ENCODE data around the gene GNG12. TPM values are rescaled to one million over a fixed set of nuclear protein-coding genes. Genes with fewer than 3 reads are reported as not detected.

Gene GNG12
- total RNA-seq, 2 donors from 2014 or later: 49.4 to 61.5 TPM

- H3K36me3 ChIP-seq: no peaks in the 10 kb centered on the region
- H3K4me1 ChIP-seq (replicated peaks): no peaks in the 10 kb centered on the region
- no peak overlapping the region for H3K4me3 ChIP-seq
- no peaks in the 10 kb centered on the region for H3K9me3 ChIP-seq
- no peaks in the 10 kb centered on the region for H3K27me3 ChIP-seq (replicated peaks; ENCODE audit: insufficient read depth)
- no peak overlapping the region for H3K27ac ChIP-seq
- no peak for DNase-seq (ENCODE audit: low spot score)
- intact Hi-C loops (cut with DNase I): loop anchor here (5.0 to 10.0 kb wide), 4 partner anchors 63 to 152 kb away; partner anchors contain the start of gene GNG12
- TF ChIP-seq POLR2AphosphoS5 (IDR thresholded peaks at IDR 0.05) (no peak), CTCF (IDR thresholded peaks at IDR 0.05) (no peak), POLR2A (IDR thresholded peaks at IDR 0.05) (no peak)
- WGBS: 63% methylated on average over 3 of the region's 3 CpGs
Observed at GRCh38 chr1:67689267-67690017, 143.8 kb downstream of the GNG12 start.

- Histone ChIP-seq H3K4me3 (no peak overlapping the region), H3K9me3 (no peaks in the 10 kb centered on the region), H3K4me1 (replicated peaks) (no peaks in the 10 kb centered on the region), H3K36me3 (no peaks in the 10 kb centered on the region), H3K27me3 (replicated peaks; ENCODE audit: insufficient read depth) (no peaks in the 10 kb centered on the region), H3K27ac (no peak overlapping the region)
- intact Hi-C loops (cut with DNase I): loop anchor here (5.0 to 10.0 kb wide), 4 partner anchors 64 to 151 kb away; partner anchors contain the start of gene GNG12
- 74% methylated on average over 3 of the region's 3 CpGs for WGBS
- DNase-seq (ENCODE audit: low spot score): no peak
- no peak for TF ChIP-seq CTCF (IDR thresholded peaks at IDR 0.05)
- no peak for TF ChIP-seq POLR2AphosphoS5 (IDR thresholded peaks at IDR 0.05)
- TF ChIP-seq POLR2A (IDR thresholded peaks at IDR 0.05): no peak
Observed at GRCh38 chr1:67688526-67689219, 144.6 kb downstream of the GNG12 start.

DNA sequence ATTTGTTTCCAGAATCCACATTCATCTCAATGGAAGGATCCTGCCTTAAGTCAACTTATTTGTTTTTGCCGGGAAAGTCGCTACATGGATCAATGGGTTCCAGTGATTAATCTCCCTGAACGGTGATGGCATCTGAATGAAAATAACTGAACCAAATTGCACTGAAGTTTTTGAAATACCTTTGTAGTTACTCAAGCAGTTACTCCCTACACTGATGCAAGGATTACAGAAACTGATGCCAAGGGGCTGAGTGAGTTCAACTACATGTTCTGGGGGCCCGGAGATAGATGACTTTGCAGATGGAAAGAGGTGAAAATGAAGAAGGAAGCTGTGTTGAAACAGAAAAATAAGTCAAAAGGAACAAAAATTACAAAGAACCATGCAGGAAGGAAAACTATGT, 145.6 kb downstream of the GNG12 start:
- no peaks in the 10 kb centered on the region for H3K9me3 ChIP-seq
- intact Hi-C loops (cut with DNase I): loop anchor here (5.0 to 10.0 kb wide), 4 partner anchors 65 to 150 kb away; partner anchors contain the start of gene GNG12
- no peak for DNase-seq (ENCODE audit: low spot score)
- H3K27ac ChIP-seq: no peak overlapping the region
- 58% methylated on average over 4 of the region's 4 CpGs for WGBS
- TF ChIP-seq POLR2AphosphoS5 (IDR thresholded peaks at IDR 0.05): no peak
- no peak for TF ChIP-seq POLR2A (IDR thresholded peaks at IDR 0.05)
- no peak for TF ChIP-seq CTCF (IDR thresholded peaks at IDR 0.05)
- no peaks in the 10 kb centered on the region for H3K36me3 ChIP-seq
- H3K4me1 ChIP-seq (replicated peaks): no peaks in the 10 kb centered on the region
- no peak overlapping the region for H3K4me3 ChIP-seq
- H3K27me3 ChIP-seq (replicated peaks; ENCODE audit: insufficient read depth): no peaks in the 10 kb centered on the region

GRCh38 chr1:67687198-67687545, 146.1 kb downstream of the GNG12 start:
- H3K4me3 ChIP-seq: peak overlapping the region; percentile 70 to 71
- no peaks in the 10 kb centered on the region for H3K27me3 ChIP-seq (replicated peaks; ENCODE audit: insufficient read depth)
- 39% methylated on average over 3 of the region's 3 CpGs for WGBS
- H3K36me3 ChIP-seq: no peaks in the 10 kb centered on the region
- H3K4me1 ChIP-seq (replicated peaks): no peaks in the 10 kb centered on the region
- TF ChIP-seq POLR2AphosphoS5 (IDR thresholded peaks at IDR 0.05) (no peak), CTCF (IDR thresholded peaks at IDR 0.05) (no peak), POLR2A (IDR thresholded peaks at IDR 0.05) (no peak)
- H3K9me3 ChIP-seq: no peaks in the 10 kb centered on the region
- intact Hi-C loops (cut with DNase I): loop anchor here (5.0 to 10.0 kb wide), 4 partner anchors 65 to 150 kb away; partner anchors contain the start of gene GNG12
- peak overlapping the region; percentile 84 to 91 for H3K27ac ChIP-seq
- no peak for DNase-seq (ENCODE audit: low spot score)

All from prostate gland (tissue), 2 donors.